Measurements from ENCODE around the gene SNTG2.

DNA sequence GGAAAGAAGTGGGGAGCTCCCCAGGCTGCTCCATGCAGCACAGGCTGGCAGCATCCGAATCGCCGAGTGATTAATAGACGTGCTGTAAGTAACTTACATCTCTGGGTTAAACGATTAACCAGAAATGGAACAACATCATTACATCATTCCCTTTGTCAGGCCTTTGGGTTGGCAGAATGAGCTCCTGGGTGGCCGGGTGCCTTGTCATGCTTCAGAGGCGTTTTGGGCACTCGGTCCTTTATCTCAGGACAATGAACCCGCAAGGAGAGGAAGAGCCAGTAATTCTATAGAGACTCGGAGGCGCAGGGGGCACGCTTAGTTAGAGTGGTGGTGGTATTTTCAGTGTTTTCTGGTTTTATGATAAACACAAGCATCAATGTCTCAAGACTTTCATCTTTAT, 315.7 kb downstream of the SNTG2 start:
- TF ChIP-seq, protein P1, sequence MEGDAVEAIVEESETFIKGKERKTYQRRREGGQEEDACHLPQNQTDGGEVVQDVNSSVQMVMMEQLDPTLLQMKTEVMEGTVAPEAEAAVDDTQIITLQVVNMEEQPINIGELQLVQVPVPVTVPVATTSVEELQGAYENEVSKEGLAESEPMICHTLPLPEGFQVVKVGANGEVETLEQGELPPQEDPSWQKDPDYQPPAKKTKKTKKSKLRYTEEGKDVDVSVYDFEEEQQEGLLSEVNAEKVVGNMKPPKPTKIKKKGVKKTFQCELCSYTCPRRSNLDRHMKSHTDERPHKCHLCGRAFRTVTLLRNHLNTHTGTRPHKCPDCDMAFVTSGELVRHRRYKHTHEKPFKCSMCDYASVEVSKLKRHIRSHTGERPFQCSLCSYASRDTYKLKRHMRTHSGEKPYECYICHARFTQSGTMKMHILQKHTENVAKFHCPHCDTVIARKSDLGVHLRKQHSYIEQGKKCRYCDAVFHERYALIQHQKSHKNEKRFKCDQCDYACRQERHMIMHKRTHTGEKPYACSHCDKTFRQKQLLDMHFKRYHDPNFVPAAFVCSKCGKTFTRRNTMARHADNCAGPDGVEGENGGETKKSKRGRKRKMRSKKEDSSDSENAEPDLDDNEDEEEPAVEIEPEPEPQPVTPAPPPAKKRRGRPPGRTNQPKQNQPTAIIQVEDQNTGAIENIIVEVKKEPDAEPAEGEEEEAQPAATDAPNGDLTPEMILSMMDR (IDR thresholded peaks at IDR 0.05), result no peak
- TF ChIP-seq POLR2A (IDR thresholded peaks at IDR 0.05), result no peak
